ENCODE measurements around the gene RXFP1. TPM values are rescaled to one million over a fixed set of nuclear protein-coding genes. Genes with fewer than 3 reads are reported as not detected.

The RXFP1 gene
- under 1 TPM; 0.24 to 0.37 TPM for total RNA-seq

DNA sequence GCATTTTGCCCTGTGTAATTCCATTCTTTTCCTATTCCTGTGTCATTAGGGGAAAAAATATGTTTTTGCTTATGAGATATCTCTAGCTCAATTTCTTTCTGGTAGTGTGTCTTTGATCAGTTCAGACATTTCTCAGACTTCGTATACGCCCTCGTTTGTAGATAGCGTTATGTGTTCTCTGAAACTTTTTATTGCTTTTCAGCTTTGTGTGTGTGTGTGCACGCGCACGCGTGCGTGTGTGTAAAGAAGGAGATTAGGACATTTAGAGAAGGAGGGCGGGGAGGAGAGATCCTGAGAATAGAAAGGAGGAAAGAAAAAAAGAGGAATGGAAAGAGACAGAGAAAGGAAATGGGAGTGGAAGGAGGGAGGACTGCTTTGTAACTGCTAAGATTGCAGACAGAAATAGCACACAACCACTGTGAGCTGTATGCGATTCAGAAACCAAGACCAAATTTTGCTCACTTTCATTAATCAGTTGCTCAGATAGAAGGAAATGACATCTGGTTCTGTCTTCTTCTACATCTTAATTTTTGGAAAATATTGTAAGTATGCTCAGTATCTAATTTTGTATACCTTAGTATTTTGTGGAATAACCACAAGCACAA lies at the start of gene RXFP1:
Gene RXFP1 (plus strand): TSS at position 399 of the 605 bp plus-strand sequence. CDS start 95 bp downstream, at position 494.
- TF ChIP-seq, protein P1, sequence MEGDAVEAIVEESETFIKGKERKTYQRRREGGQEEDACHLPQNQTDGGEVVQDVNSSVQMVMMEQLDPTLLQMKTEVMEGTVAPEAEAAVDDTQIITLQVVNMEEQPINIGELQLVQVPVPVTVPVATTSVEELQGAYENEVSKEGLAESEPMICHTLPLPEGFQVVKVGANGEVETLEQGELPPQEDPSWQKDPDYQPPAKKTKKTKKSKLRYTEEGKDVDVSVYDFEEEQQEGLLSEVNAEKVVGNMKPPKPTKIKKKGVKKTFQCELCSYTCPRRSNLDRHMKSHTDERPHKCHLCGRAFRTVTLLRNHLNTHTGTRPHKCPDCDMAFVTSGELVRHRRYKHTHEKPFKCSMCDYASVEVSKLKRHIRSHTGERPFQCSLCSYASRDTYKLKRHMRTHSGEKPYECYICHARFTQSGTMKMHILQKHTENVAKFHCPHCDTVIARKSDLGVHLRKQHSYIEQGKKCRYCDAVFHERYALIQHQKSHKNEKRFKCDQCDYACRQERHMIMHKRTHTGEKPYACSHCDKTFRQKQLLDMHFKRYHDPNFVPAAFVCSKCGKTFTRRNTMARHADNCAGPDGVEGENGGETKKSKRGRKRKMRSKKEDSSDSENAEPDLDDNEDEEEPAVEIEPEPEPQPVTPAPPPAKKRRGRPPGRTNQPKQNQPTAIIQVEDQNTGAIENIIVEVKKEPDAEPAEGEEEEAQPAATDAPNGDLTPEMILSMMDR (IDR thresholded peaks at IDR 0.05): no peak
- H3K9ac ChIP-seq (ENCODE audit: low read depth in 2 of 2, low read length in 2 of 2): no peak within 1 kb of the TSS
- H3K27me3 ChIP-seq: no peaks in the 10 kb centered on the region
- intact Hi-C loops (cut with DNase I): no loop called here
- H3K36me3 ChIP-seq: no peaks in the 10 kb centered on the region
- H3K4me1 ChIP-seq: no peaks in the 10 kb centered on the region
- no peak within 1 kb of the TSS for H3K27ac ChIP-seq
- no peaks in the 10 kb centered on the region for H3K9me3 ChIP-seq
- no peak within 1 kb of the TSS for H3K4me3 ChIP-seq
- no peak for DNase-seq

DNA sequence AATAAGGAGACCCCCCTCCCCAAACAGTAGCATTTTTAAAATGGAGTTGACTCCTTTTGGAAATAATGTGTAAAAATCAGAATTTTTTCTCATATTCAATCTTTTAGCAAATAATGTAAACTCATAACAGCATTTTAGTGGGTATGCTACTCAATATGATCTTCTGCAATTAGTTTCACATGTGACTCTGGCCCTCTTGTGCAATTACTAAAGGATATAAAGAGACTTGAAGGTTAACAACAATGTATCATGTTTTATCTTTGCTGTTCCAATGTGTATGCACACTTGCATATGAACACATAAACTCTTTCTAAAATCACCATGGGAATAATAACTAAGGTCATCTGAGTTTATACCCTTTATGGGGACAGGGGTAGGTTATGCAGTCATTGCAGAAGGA lies 39.9 kb upstream of the RXFP1 start:
- H3K4me3 ChIP-seq: no peak overlapping the region
- H3K36me3 ChIP-seq: no peaks in the 10 kb centered on the region
- no peaks in the 10 kb centered on the region for H3K4me1 ChIP-seq
- H3K9ac ChIP-seq (ENCODE audit: low read depth in 2 of 2, low read length in 2 of 2): no peak overlapping the region
- intact Hi-C loops (cut with DNase I): no loop called here
- no peak for DNase-seq
- no peaks in the 10 kb centered on the region for H3K9me3 ChIP-seq
- no peak overlapping the region for H3K27ac ChIP-seq
- TF ChIP-seq, protein P1 (IDR thresholded peaks at IDR 0.05): no peak
- H3K27me3 ChIP-seq: no peaks in the 10 kb centered on the region

DNA sequence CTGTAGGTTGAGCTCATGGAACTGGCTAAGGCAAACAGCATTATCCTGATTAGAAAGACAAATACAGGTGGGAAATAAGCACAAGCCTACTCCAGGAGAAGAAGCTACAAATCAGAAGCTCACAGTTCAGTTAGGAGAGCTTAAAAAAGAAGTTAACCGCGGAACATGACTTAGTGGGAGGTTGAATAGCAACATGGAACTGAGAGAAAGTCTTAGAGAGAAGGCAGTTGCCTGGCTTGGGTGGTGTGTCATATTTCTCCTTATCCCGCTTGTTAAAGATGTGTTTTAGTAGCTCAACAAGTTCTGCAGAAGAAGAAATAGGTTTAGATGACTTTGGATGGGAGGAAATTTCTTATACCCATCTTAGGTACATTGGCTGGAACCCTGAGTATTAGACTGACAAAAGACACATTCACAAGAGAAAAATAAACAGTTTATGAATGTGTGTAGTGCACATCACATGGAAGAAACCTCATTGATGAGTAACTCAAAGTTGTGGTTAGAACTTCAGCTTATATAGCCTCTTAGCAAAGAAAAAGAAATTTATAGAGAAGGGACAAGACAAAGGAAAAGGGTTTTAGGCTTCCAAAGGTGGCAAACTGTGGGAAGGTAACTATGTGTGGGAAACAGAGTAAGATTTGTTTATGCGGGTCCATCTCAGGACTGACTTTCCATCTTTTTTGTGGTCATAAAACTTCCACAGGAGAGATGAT lies 37.4 kb upstream of the RXFP1 start:
- Histone ChIP-seq H3K27ac (no peak overlapping the region), H3K27me3 (no peaks in the 10 kb centered on the region), H3K9me3 (no peaks in the 10 kb centered on the region), H3K4me1 (no peaks in the 10 kb centered on the region), H3K9ac (ENCODE audit: low read depth in 2 of 2, low read length in 2 of 2) (no peak overlapping the region), H3K36me3 (no peaks in the 10 kb centered on the region), H3K4me3 (no peak overlapping the region)
- intact Hi-C loops (cut with DNase I): no loop called here
- TF ChIP-seq, protein P1 (IDR thresholded peaks at IDR 0.05): no peak
- DNase-seq: no peak

DNA sequence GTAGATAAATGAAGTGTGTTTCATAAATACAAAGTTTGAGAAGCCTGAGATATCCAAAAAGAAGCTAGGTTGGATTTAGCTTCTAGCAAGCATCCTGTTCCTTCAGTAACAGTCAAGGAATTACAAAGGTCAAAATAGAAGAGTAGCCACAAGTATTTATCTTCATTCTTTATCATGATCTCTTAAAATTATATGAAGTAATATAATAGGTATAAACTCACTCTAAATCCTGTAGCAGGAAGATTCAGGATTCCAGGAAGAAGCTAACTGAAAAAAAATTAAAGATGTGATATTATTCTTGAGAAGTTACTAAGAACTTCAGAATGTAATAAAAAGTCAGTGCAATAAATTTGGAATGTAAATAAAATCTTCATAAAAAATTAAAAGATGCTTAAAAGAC lies 31.1 kb upstream of the RXFP1 start:
- TF ChIP-seq, protein P1 (IDR thresholded peaks at IDR 0.05): no peak
- Histone ChIP-seq H3K27ac (no peak overlapping the region), H3K9ac (ENCODE audit: low read depth in 2 of 2, low read length in 2 of 2) (no peak overlapping the region), H3K36me3 (no peaks in the 10 kb centered on the region), H3K4me1 (no peaks in the 10 kb centered on the region), H3K9me3 (no peaks in the 10 kb centered on the region), H3K27me3 (no peaks in the 10 kb centered on the region), H3K4me3 (no peak overlapping the region)
- DNase-seq: no peak
- intact Hi-C loops (cut with DNase I): no loop called here

DNA sequence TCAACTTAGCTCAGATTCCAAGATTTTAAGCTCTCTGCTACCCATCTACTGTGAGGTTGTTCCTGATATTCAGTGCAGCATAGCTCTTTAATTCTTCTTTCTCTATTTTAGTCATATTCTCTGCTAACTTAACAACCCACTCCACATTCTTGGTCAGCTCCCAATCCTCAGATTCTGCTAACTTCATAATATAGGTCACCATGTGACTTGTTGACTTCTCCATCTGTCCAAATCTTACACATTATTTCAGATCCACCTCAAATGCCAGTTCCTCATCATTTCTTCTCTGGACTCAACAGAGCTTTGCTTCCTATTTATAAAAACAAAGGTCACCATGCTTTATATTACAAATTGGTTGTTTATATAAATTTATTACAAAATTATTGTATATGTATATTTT lies 29.3 kb upstream of the RXFP1 start:
- DNase-seq: no peak
- TF ChIP-seq, protein P1 (IDR thresholded peaks at IDR 0.05): no peak
- H3K9me3 ChIP-seq: no peaks in the 10 kb centered on the region
- no peaks in the 10 kb centered on the region for H3K4me1 ChIP-seq
- H3K9ac ChIP-seq (ENCODE audit: low read depth in 2 of 2, low read length in 2 of 2): no peak overlapping the region
- no peaks in the 10 kb centered on the region for H3K27me3 ChIP-seq
- H3K4me3 ChIP-seq: no peak overlapping the region
- intact Hi-C loops (cut with DNase I): no loop called here
- no peak overlapping the region for H3K27ac ChIP-seq
- no peaks in the 10 kb centered on the region for H3K36me3 ChIP-seq

Measured in colonic mucosa (tissue), 4 donors.